HK-2 (cell line): ENCODE results near the gene RASSF5.
A peak's percentile ranks its signal among the peaks of the same experiment; 100 is the strongest.
"Not testable (repeated sequence)": the region's sequence is repeated elsewhere in the genome, so short reads cannot be mapped to it uniquely, and the experiment has no call there.

ENCODE experiments used
- DNase-seq: peaks from one replicate; pipeline ENCODE4 v3.0.0-alpha.2; 2018; ENCODE audit not compliant: unreplicated experiment

Gene RASSF5

DNA sequence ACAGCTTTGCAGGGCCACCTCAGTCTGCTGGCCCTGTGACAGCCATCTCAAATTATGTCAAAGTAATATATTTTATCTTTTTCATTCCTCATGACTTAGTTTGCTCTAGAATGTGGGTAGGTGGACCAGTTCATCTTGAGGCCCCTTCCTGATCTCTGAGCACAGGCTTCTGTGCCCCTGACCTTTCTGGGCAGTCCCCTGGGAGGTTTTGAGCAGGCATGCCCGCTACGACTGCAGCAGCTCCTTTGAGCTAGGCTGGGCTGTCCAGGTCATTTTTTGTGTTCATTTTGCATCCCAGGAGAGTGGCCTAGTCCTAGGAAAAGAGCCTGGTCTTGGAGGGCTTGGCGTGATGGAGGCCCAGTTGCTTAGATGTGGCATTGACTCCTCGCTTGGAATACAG is 62.2 kb downstream of the RASSF5 start:
- DNase-seq = no peak

DNA sequence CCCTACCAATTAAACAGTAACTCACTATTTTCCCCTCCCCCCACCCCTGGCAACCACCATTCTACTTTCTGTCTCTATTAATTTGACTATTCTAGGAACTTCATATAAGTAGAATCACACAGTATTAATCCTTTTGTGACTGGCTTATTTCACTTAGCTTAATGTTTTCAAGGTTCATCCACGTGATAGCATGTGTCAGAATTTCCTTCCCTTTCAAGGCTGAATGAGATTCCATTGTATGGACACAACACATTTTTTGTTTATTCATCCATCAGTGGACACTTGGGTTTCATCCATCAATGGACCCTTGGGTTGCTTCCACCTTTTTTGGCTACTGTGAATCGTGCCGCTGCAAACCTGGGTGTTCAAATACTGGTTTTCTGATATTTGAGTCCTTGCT is 63.2 kb downstream of the RASSF5 start:
- DNase-seq = no peak

- DNase-seq = no peak
These were observed 65.5 kb downstream of the RASSF5 start for GRCh38 chr1:206572835-206573234.

DNA sequence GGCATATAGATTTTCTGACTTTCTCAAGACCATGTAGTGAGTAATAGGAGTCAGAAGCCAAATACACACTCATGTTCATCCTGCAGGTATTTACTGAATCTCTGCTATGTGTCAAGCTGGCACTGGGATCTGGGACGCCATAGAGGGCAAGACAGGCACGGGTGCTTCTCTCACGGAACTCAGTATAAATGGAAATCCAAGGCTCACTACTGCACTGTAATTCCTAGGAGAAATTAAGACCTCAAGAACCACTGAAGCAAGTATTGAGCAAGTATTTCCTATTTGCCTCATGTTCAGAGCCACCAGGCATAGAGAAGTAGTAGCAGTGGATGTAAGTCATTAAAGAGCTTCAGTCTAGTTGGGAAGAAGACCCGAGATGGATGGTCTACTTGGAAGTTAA is 66.0 kb downstream of the RASSF5 start:
- DNase-seq = no peak

- DNase-seq = no peak
These were observed 66.4 kb downstream of the RASSF5 start for GRCh38 chr1:206573762-206574161.

- DNase-seq = no peak
These were observed 68.0 kb downstream of the RASSF5 start for GRCh38 chr1:206575165-206575893.

- DNase-seq = no peak
These were observed 68.8 kb downstream of the RASSF5 start for GRCh38 chr1:206575894-206576737.

GRCh38 chr1:206577626-206578025 is 70.3 kb downstream of the RASSF5 start:
- DNase-seq = no peak

DNA sequence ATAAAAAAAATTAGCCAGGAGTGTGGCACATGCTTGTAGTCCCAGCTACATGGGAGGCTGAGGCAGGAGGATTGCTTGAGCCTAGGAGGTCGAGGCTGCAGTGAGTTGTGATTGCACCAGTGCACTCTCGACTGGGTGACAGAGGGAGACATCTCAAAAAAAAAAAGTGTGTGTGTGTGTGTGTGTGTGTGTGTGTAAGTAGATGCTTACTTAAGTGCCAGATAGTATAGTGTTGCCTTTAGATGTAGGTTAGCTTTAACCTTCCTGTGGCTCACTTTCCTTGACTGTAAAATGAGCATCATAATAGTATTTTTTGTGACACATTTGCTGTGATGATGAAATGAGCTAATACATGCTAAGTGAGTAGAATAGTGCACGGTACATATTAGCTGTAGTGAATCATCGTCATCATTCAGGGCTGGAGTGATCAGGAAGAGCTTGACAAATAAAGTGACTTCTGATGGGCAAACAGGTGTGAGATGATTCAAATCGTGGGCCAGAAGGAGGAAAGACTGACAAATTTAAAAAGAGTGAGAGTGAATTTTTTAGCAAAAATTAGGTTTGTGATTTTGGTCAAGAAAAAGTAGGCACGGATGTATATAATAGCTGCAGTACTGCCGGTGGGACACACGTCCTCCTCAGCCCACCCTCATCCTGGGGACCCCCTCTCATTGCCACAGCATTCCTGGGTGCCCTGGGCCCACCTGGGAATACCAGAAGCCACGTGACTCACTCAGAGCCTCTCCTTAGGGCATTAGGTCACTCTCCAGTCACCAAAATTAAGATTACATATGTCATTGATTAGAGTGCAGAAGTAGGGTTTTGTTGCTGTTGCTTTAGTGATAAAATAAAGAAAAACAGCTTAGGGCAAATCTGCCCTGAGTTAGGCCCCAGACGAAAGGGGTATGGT is 71.0 kb downstream of the RASSF5 start:
- no peak for DNase-seq

- no peak for DNase-seq
These were observed 71.6 kb downstream of the RASSF5 start for GRCh38 chr1:206578978-206579374.

GRCh38 chr1:206579747-206580437 is 72.6 kb downstream of the RASSF5 start:
- DNase-seq = peak; percentile 30

DNA sequence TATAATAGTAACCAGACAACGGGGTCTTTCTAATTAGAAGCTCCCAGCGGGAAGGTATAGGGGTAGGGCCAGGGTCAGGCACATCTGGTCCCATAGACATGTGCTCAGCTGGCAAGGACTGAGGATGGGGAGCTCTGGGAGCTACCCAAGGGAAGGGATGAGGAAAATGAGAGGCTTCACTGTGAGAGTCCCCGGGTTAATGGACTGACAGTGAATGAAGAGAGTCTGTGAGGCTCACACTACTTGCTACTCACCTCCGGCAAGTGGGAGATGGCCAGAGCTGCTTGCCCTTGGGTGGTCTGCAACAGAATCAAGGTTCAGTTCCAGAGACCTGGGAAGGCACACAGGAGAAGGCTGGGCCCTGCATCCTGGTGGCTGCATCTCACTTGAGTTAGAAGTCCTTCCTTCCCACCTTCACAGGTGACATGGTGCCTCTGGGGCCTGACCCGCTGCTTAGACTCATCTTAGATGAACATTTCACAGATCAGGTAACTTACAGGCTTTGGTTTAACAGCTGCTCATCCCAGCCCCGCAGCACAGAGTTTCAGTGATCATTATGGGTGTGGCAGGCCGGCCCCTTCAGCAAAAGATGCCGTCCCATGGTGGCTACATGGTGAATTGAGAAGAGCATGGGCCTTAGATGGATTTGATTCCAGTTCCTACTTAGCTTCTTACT is 73.2 kb downstream of the RASSF5 start:
- DNase-seq = no peak

DNA sequence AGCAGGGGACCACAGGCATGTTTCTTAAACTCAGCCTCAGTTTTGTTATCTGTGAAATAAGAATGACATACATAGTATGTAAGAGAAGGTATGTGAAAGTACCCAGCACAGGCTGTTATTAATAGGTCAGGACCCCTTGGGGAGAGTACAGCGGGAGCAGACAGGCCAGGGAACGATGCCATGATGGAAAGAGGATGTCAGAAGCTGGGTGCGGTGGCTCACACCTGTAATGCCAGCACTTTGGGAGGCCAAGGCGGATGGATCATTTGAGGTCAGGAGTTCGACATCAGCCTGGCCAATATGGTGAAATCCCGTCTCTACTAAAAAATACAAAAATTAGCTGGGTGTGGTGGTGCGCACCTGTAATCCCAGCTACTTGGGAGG is 73.8 kb downstream of the RASSF5 start:
- DNase-seq = not testable (repeated sequence)

DNA sequence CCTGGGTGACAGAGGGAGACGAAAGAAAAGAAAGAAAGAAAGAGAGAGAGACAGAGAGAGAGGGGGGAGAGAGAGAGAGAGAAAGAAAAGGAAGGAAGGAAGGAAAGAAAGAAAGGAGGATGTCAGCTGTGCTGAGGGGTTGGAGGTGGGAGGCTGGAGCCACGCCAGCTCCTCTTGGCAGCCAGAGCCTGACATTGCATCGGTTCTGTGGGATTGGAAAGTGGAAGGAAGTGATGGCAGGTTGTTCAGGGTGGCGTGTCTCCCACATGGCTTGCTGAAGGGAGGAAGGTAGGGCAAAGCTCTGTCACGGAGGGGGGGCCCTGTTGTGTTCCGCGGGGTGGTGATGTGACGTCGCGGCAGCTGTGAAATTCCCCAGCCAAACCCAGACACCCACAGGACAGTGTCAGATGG is 74.2 kb downstream of the RASSF5 start:
- no peak for DNase-seq

GRCh38 chr1:206582537-206582936 is 75.2 kb downstream of the RASSF5 start:
- DNase-seq = no peak

GRCh38 chr1:206582971-206583706 is 75.8 kb downstream of the RASSF5 start:
- no peak for DNase-seq

DNA sequence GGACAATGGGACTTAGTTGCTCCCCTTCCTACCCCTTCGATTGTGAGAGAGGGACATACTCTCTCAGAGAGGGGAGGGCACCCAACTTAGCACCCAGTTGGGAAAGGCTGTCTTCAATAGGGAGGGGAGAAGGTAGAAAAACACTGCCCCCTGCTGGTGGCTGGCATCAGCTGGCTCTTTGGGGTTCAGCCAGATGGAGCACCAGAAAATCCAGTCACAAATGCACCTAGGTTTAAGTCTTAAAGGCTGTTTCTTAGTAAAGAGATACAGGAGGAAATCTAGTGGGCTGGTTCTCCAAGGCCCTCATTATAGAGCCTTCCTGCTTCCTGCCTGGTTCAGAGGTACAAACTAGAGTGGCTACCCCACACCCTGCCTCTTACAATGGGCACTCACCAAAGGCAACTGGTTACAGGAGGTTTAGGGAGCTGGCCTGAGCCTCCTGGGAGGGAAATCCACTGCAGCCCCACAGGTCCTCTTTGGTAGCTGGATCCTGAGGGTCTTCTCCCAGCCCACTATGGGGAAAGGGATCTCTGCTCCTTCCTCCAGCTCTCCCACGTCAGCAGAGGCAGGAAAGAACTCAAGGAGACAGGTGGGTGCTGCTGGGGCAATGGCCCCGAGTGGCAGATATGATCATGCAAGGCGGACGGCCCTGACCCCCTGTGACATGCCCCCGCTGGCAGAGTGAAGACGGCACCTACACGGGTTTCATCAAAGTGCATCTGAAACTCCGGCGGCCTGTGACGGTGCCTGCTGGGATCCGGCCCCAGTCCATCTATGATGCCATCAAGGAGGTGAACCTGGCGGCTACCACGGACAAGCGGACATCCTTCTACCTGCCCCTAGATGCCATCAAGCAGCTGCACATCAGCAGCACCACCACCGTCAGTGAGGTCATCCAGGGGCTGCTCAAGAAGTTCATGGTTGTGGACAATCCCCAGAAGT is 76.6 kb downstream of the RASSF5 start:
- peak; percentile 72 for DNase-seq

GRCh38 chr1:206584683-206585082 is 77.4 kb downstream of the RASSF5 start:
- no peak for DNase-seq
